CD4-positive, alpha-beta T cell (primary cell): Measurements from ENCODE around the gene CLBA1. TPM values are rescaled to one million over a fixed set of nuclear protein-coding genes. Genes with fewer than 3 reads are reported as not detected.
A peak's percentile ranks its signal among the peaks of the same experiment; 100 is the strongest.

Experiments
- ATAC-seq: fragments of 200-7000 bp; cut with Tn5 transposase; one replicate; pipeline ENCODE4 v1.10.0; 2022; ENCODE audit warnings: mild to moderate bottlenecking; ENCODE audit not compliant: poor library complexity
- CTCF ChIA-PET: fragments of 350-600 bp; sonication (Branson Sonifier 250); formaldehyde crosslinking; loops from one replicate; lab custom pipeline; 2021; ENCODE audit warnings: antibody characterized with exemption, inconsistent platforms; lab: Charles Lee
- POLR2A ChIA-PET: fragments of 350-600 bp; sonication (Branson Sonifier 250); formaldehyde crosslinking; loops from one replicate; lab custom pipeline; 2021; ENCODE audit warnings: antibody characterized with exemption, inconsistent platforms; lab: Charles Lee
- DNase-seq, 14 experiments: peaks; one replicate each; pipeline ENCODE4 v3.0.0-alpha.2; 2013 to 2020; ENCODE audit warnings: mixed read lengths in 2 of 14
- H3K27ac ChIP-seq, 2 donors: one replicate each; pipeline versions ENCODE4 v1.5.1 to v1.7.0; 2013; ENCODE audit warnings: low read length in 2 of 2, low read depth in 1 of 2, mild to moderate bottlenecking in 1 of 2
- H3K27me3 ChIP-seq, 2 experiments: 1 replicate in 1 of 2; 2 replicates in 1 of 2; pipeline versions ENCODE4 v1.6.1 to v1.7.0; 2013; ENCODE audit warnings: low read length in 2 of 2, control low read depth in 1 of 2, mild to moderate bottlenecking in 1 of 2, moderate library complexity in 1 of 2; ENCODE audit not compliant: insufficient read depth in 2 of 2, control insufficient read depth in 1 of 2
- H3K36me3 ChIP-seq: one replicate; pipeline ENCODE4 v1.6.1; 2013; ENCODE audit warnings: low read length, control low read depth; ENCODE audit not compliant: insufficient read depth
- H3K4me1 ChIP-seq: one replicate; pipeline ENCODE4 v1.6.1; 2013; ENCODE audit warnings: low read length, control low read depth; ENCODE audit not compliant: insufficient read depth
- H3K4me3 ChIP-seq: one replicate; pipeline ENCODE4 v1.5.1; 2013; ENCODE audit warnings: mild to moderate bottlenecking, low read length, moderate library complexity
- H3K9me3 ChIP-seq, 2 experiments: 1 replicate in 1 of 2; 2 replicates in 1 of 2; pipeline versions ENCODE4 v1.6.1 to v1.7.0; 2013; ENCODE audit warnings: low read length in 2 of 2, mild to moderate bottlenecking in 2 of 2, control low read depth in 1 of 2, moderate library complexity in 1 of 2; ENCODE audit not compliant: control insufficient read depth in 1 of 2, insufficient read depth in 1 of 2
- H3K27ac Mint-ChIP-seq: one replicate; pipeline ENCODE4 v1.8.0; 2020; ENCODE audit warnings: mixed read lengths
- H3K27me3 Mint-ChIP-seq: one replicate; pipeline ENCODE4 v1.8.0; 2021; ENCODE audit warnings: mixed read lengths
- H3K36me3 Mint-ChIP-seq: one replicate; pipeline ENCODE4 v1.8.0; 2021; ENCODE audit warnings: low read depth, mixed read lengths
- H3K4me1 Mint-ChIP-seq: one replicate; pipeline ENCODE4 v1.8.0; 2021; ENCODE audit warnings: low read depth, mixed read lengths
- H3K4me3 Mint-ChIP-seq: one replicate; pipeline ENCODE4 v1.8.0; 2020; ENCODE audit warnings: mild to moderate bottlenecking, mixed read lengths
- H3K9me3 Mint-ChIP-seq: one replicate; pipeline ENCODE4 v1.8.0; 2020; ENCODE audit warnings: mixed read lengths
- CTCF ChIP-seq: fragments of 200-600 bp; IDR thresholded peaks from one replicate; pipeline ENCODE4 v1.8.0; 2022; ENCODE audit warnings: antibody characterized with exemption, mild to moderate bottlenecking
- intact Hi-C, 2 experiments: fragments of 100-400 bp; cut with DNase I in 1 of 2; cut with micrococcal nuclease in 1 of 2; formaldehyde crosslinking; loops; one replicate each; pipeline versions ENCODE4 v1.15.1 to v1.9.0; 2023 to 2025; cut with DNase I, micrococcal nuclease
- total RNA-seq, 174 experiments: library from RNA in 2 of 174; stranded (reverse) in 2 of 174; gene quantifications; one replicate each; pipeline ENCODE4 v1.2.3 and lab custom pipeline; 2021 to 2026

CLBA1 gene
- total RNA-seq, 2 experiments from 2014 or later: 1.7 to 1.8 TPM

GRCh38 chr14:104964546-104964945 is 21.0 kb upstream of the CLBA1 start:
- Mint-ChIP-seq H3K27me3 (peaks cover 20% of the 10 kb centered on the region), H3K36me3 (no peaks in the 10 kb centered on the region), H3K9me3 (no peaks in the 10 kb centered on the region), H3K4me1 (no peaks in the 10 kb centered on the region), H3K4me3 (no peak overlapping the region), H3K27ac (no peak overlapping the region)
- Histone ChIP-seq H3K4me1 (peaks cover 6% of the 10 kb centered on the region), H3K9me3 (peaks cover 0 to 20% of the 10 kb centered on the region in 2 experiments), H3K27me3 (peaks cover 15 to 30% of the 10 kb centered on the region in 2 experiments), H3K36me3 (no peaks in the 10 kb centered on the region), H3K4me3 (no peak overlapping the region), H3K27ac (no peak overlapping the region)
- no peak for TF ChIP-seq CTCF
- DNase-seq (no peak), ATAC-seq (no peak)
- ChIA-PET POLR2A (no interaction called here), CTCF (interaction anchor here (1.2 kb wide), 1 partner anchor 81 kb away, joined by 4 read pairs; no protein-coding TSS in a partner anchor)
- intact Hi-C loops: no loop called here

GRCh38 chr14:104965561-104966231 is 19.9 kb upstream of the CLBA1 start:
- peaks cover 6% of the 10 kb centered on the region for H3K4me1 ChIP-seq
- peaks cover 15 to 33% of the 10 kb centered on the region in 2 experiments for H3K27me3 ChIP-seq
- no peaks in the 10 kb centered on the region for H3K36me3 ChIP-seq
- CTCF ChIA-PET: no interaction called here
- DNase-seq (peak in 1 of 14 experiments; percentile 8), ATAC-seq (no peak)
- H3K27me3 Mint-ChIP-seq: peaks cover 11% of the 10 kb centered on the region
- H3K4me1 Mint-ChIP-seq: no peaks in the 10 kb centered on the region
- intact Hi-C loops: no loop called here
- H3K27ac Mint-ChIP-seq: no peak overlapping the region
- no peak for TF ChIP-seq CTCF
- H3K9me3 Mint-ChIP-seq: no peaks in the 10 kb centered on the region
- no peak overlapping the region for H3K4me3 ChIP-seq
- H3K4me3 Mint-ChIP-seq: no peak overlapping the region
- no peak overlapping the region for H3K27ac ChIP-seq
- H3K9me3 ChIP-seq: peaks cover 0 to 20% of the 10 kb centered on the region in 2 experiments
- no peaks in the 10 kb centered on the region for H3K36me3 Mint-ChIP-seq
- POLR2A ChIA-PET: no interaction called here

GRCh38 chr14:104966261-104966865 is 19.2 kb upstream of the CLBA1 start:
- intact Hi-C loops: no loop called here
- TF ChIP-seq CTCF: no peak

More at GRCh38 chr14:104966261-104966865, 19.2 kb upstream of the CLBA1 start:
- peaks cover 0 to 20% of the 10 kb centered on the region in 2 experiments for H3K9me3 ChIP-seq
- no peak for ATAC-seq
- Mint-ChIP-seq H3K27me3 (peaks cover 10% of the 10 kb centered on the region), H3K27ac (no peak overlapping the region), H3K4me3 (no peak overlapping the region), H3K4me1 (no peaks in the 10 kb centered on the region), H3K9me3 (no peaks in the 10 kb centered on the region), H3K36me3 (no peaks in the 10 kb centered on the region)
- peaks cover 15 to 33% of the 10 kb centered on the region in 2 experiments for H3K27me3 ChIP-seq
- peak in 1 of 14 experiments; percentile 8 for DNase-seq
- H3K4me1 ChIP-seq: peaks cover 6% of the 10 kb centered on the region
- H3K36me3 ChIP-seq: no peaks in the 10 kb centered on the region
- H3K4me3 ChIP-seq: no peak overlapping the region
- no peak overlapping the region for H3K27ac ChIP-seq
- ChIA-PET CTCF (no interaction called here), POLR2A (no interaction called here)
